ENCODE results near the gene STT3A. TPM values are rescaled to one million over a fixed set of nuclear protein-coding genes. Genes with fewer than 3 reads are reported as not detected.

STT3A gene
- total and polyA plus RNA-seq, 2 donors (not counting 1 experiment from before 2014, with no cell fraction given), result 257 to 375 TPM

- no peaks in the 10 kb centered on the region for H3K27me3 ChIP-seq (ENCODE audit: control insufficient read depth, insufficient read depth, low read length)
- DNase-seq (ENCODE audit: low read depth in 2 of 2), result no peak
- no peak overlapping the region for H3K9ac ChIP-seq (ENCODE audit: insufficient read depth, low read length)
- no peak overlapping the region for H2AFZ ChIP-seq (ENCODE audit: low read length)
- no peaks in the 10 kb centered on the region for H3K9me3 ChIP-seq (ENCODE audit: control insufficient read depth, insufficient read depth, low read depth, low read length)
- no peaks in the 10 kb centered on the region for H4K20me1 ChIP-seq (ENCODE audit: control insufficient read depth, extremely low read depth, insufficient read depth, low read length)
- H3K36me3 ChIP-seq (ENCODE audit: control insufficient read depth, insufficient read depth, low read length), result no peaks in the 10 kb centered on the region
- TF ChIP-seq, protein P1, sequence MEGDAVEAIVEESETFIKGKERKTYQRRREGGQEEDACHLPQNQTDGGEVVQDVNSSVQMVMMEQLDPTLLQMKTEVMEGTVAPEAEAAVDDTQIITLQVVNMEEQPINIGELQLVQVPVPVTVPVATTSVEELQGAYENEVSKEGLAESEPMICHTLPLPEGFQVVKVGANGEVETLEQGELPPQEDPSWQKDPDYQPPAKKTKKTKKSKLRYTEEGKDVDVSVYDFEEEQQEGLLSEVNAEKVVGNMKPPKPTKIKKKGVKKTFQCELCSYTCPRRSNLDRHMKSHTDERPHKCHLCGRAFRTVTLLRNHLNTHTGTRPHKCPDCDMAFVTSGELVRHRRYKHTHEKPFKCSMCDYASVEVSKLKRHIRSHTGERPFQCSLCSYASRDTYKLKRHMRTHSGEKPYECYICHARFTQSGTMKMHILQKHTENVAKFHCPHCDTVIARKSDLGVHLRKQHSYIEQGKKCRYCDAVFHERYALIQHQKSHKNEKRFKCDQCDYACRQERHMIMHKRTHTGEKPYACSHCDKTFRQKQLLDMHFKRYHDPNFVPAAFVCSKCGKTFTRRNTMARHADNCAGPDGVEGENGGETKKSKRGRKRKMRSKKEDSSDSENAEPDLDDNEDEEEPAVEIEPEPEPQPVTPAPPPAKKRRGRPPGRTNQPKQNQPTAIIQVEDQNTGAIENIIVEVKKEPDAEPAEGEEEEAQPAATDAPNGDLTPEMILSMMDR (conservative IDR thresholded peaks at IDR 0.05 in 1 of 2, IDR thresholded peaks at IDR 0.05 in 1 of 2; ENCODE audit: low read depth in 1 of 2, low read length in 2 of 2), result no peak
- no peak for TF ChIP-seq EZH2 (IDR thresholded peaks at IDR 0.05; ENCODE audit: low read length, missing control alignments)
- no peak overlapping the region for H3K4me3 ChIP-seq (replicated peaks in 1 of 4; ENCODE audit: control extremely low read depth in 1 of 4, insufficient read depth in 1 of 4, low read depth in 3 of 4, low read length in 4 of 4)
- no peak overlapping the region for H3K27ac ChIP-seq (ENCODE audit: insufficient read depth, low read length)
- no peaks in the 10 kb centered on the region for H3K4me1 ChIP-seq (ENCODE audit: control insufficient read depth, extremely low read depth, insufficient read depth, low read length)
- H3K79me2 ChIP-seq (ENCODE audit: control insufficient read depth, insufficient read depth, low read length), result no peaks in the 10 kb centered on the region
- no peak overlapping the region for H3K4me2 ChIP-seq (ENCODE audit: extremely low read depth, insufficient read depth, low read length)
Observed at GRCh38 chr11:125564357-125564756, 28.3 kb upstream of the STT3A start.

DNA sequence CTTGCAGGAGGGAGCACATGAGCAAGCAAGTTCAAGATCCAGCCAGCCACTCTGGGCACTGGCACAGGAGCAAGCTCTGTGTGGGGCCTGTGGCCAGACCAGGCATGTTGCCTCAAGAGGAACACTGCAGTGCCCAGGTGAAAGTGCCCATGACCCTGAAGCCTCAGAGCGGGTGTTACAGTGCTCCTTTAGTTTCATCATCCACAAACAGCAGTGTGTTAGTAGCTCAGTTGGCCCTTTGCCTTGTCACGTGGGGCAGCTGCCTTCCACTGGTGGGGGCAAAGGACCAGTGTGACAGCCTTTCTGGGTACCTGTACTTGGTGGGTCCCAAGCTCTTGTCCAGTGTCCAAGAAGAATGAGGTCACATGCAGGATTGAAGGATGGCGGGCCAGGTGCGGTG lies 26.4 kb upstream of the STT3A start:
- Histone ChIP-seq H2AFZ (ENCODE audit: low read length) (no peak overlapping the region), H3K4me1 (ENCODE audit: control insufficient read depth, extremely low read depth, insufficient read depth, low read length) (peaks cover 6% of the 10 kb centered on the region), H3K36me3 (ENCODE audit: control insufficient read depth, insufficient read depth, low read length) (no peaks in the 10 kb centered on the region), H4K20me1 (ENCODE audit: control insufficient read depth, extremely low read depth, insufficient read depth, low read length) (no peaks in the 10 kb centered on the region), H3K4me3 (replicated peaks in 1 of 4; ENCODE audit: control extremely low read depth in 1 of 4, insufficient read depth in 1 of 4, low read depth in 3 of 4, low read length in 4 of 4) (no peak overlapping the region), H3K4me2 (ENCODE audit: extremely low read depth, insufficient read depth, low read length) (no peak overlapping the region), H3K9ac (ENCODE audit: insufficient read depth, low read length) (no peak overlapping the region), H3K79me2 (ENCODE audit: control insufficient read depth, insufficient read depth, low read length) (peaks cover 16% of the 10 kb centered on the region), H3K9me3 (ENCODE audit: control insufficient read depth, insufficient read depth, low read depth, low read length) (no peaks in the 10 kb centered on the region), H3K27ac (ENCODE audit: insufficient read depth, low read length) (no peak overlapping the region), H3K27me3 (ENCODE audit: control insufficient read depth, insufficient read depth, low read length) (no peaks in the 10 kb centered on the region)
- no peak for DNase-seq (ENCODE audit: low read depth in 2 of 2)
- TF ChIP-seq EZH2 (IDR thresholded peaks at IDR 0.05; ENCODE audit: low read length, missing control alignments), result no peak
- TF ChIP-seq, protein P1 (conservative IDR thresholded peaks at IDR 0.05 in 1 of 2, IDR thresholded peaks at IDR 0.05 in 1 of 2; ENCODE audit: low read depth in 1 of 2, low read length in 2 of 2), result no peak

DNA sequence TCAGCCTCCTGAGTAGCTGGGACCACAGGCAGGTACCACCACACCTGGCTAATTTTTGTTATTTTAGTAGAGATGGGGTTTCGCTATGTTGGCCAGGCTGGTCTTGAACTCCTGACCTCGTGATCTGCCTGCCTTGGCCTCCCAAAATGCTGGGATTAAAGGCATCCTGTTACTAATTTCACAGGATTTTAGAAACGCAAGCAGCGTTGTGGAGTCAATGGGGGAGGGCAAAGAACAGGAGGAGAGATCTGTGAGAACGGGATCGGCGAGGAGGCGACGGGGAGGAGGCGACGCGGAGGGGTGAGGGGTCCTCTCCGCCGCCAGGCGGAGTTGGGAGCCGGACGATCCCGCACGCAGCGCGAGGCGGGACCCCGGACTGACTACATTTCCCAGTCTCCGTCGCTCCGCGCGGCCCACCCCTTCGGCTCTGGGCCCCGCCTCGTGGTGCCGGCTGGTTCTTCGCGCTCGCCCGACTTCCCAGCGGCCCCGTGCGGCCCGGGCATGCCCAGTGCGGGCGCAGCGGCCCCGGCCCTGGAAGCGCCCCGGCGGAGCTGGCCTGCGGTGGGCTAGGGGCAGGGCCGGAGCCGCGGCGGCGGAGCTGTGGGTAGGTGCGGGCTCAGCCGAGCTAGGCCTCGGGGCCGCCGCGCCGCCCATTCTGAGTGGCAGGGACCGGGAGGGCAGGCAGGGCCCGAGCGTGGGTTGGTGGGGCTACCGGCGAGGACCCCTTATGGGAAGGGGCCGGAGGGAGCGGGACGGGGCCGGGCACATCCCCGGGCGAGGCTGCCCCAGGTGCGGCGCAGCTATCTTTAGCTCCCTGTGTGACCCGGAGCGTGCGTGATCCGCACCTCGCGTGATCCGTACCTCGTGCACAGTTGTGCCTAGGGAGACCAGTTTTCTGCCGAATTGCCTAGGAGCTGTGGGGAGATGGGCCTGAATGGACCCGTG lies 23.4 kb upstream of the STT3A start, which contains the start of gene EI24:
Gene EI24 (plus strand): TSS at position 508 of the 945 bp plus-strand sequence. CDS start 3,051 bp downstream, outside the sequence.
- peak within 1 kb of the TSS; percentile 86 for H2AFZ ChIP-seq (ENCODE audit: low read length)
- TF ChIP-seq, protein P1 (conservative IDR thresholded peaks at IDR 0.05 in 1 of 2, IDR thresholded peaks at IDR 0.05 in 1 of 2; ENCODE audit: low read depth in 1 of 2, low read length in 2 of 2), result peak; percentile 65 to 72
- no peak for TF ChIP-seq EZH2 (IDR thresholded peaks at IDR 0.05; ENCODE audit: low read length, missing control alignments)

More for the DNA sequence above, 23.4 kb upstream of the STT3A start, which contains the start of gene EI24:
- peaks cover 6% of the 10 kb centered on the region for H3K4me1 ChIP-seq (ENCODE audit: control insufficient read depth, extremely low read depth, insufficient read depth, low read length)
- no peaks in the 10 kb centered on the region for H4K20me1 ChIP-seq (ENCODE audit: control insufficient read depth, extremely low read depth, insufficient read depth, low read length)
- DNase-seq (ENCODE audit: low read depth in 2 of 2), result peak; percentile 90 to 92
- no peaks in the 10 kb centered on the region for H3K27me3 ChIP-seq (ENCODE audit: control insufficient read depth, insufficient read depth, low read length)
- no peaks in the 10 kb centered on the region for H3K36me3 ChIP-seq (ENCODE audit: control insufficient read depth, insufficient read depth, low read length)
- H3K4me2 ChIP-seq (ENCODE audit: extremely low read depth, insufficient read depth, low read length), result peak within 1 kb of the TSS; percentile 99
- H3K27ac ChIP-seq (ENCODE audit: insufficient read depth, low read length), result peak within 1 kb of the TSS; percentile 88
- H3K9me3 ChIP-seq (ENCODE audit: control insufficient read depth, insufficient read depth, low read depth, low read length), result no peaks in the 10 kb centered on the region
- peak within 1 kb of the TSS; percentile 96 for H3K9ac ChIP-seq (ENCODE audit: insufficient read depth, low read length)
- H3K79me2 ChIP-seq (ENCODE audit: control insufficient read depth, insufficient read depth, low read length), result peaks cover 19% of the 10 kb centered on the region
- H3K4me3 ChIP-seq (replicated peaks in 1 of 4; ENCODE audit: control extremely low read depth in 1 of 4, insufficient read depth in 1 of 4, low read depth in 3 of 4, low read length in 4 of 4), result peak within 1 kb of the TSS; percentile 93 to 98 (median 96)
